Activated T-cell treated with anti-CD3 and anti-CD28 coated beads, Interleukin-2, amount 50 U/mL, for 24 hours (primary cell): ENCODE results near the gene MRFAP1.

Experiments
- DNase-seq: peaks from one replicate; pipeline ENCODE4 v3.0.0-alpha.2; 2020
- H3K27ac Mint-ChIP-seq: 2 replicates; pipeline ENCODE4 v1.8.0; 2020; ENCODE audit warnings: mild to moderate bottlenecking, mixed read lengths
- H3K27me3 Mint-ChIP-seq: 2 replicates; pipeline ENCODE4 v1.8.0; 2020; ENCODE audit warnings: mixed read lengths
- H3K36me3 Mint-ChIP-seq: 2 replicates; pipeline ENCODE4 v1.8.0; 2020; ENCODE audit warnings: low read depth, mixed read lengths
- H3K4me1 Mint-ChIP-seq: 2 replicates; pipeline ENCODE4 v1.8.0; 2020; ENCODE audit warnings: low read depth, mixed read lengths
- H3K4me3 Mint-ChIP-seq: 2 replicates; pipeline ENCODE4 v1.8.0; 2020; ENCODE audit warnings: mild to moderate bottlenecking, moderate library complexity, mixed read lengths
- H3K9me3 Mint-ChIP-seq: 2 replicates; pipeline ENCODE4 v1.8.0; 2020; ENCODE audit warnings: mixed read lengths

MRFAP1 gene

DNA sequence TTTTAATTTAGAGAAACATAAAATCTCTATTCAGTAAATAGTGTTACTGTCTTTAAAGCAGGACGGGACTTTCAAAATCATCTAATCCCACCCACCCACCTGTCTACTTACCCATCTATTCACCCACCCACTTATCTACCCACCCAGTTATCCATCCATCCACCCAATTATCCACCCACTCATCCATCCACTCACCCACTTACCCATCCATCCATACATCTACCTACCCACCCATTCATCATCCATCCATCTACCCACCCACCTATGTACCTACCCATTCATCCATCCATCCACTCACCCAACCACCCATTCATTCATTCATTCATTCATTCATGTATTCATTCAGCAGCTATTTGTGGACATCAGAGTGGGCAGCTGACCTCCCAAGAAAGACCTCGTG is 34.9 kb upstream of the MRFAP1 start:
- peaks cover 10% of the 10 kb centered on the region for H3K9me3 Mint-ChIP-seq
- H3K27ac Mint-ChIP-seq: no peak overlapping the region
- no peak overlapping the region for H3K4me3 Mint-ChIP-seq
- H3K27me3 Mint-ChIP-seq: no peaks in the 10 kb centered on the region
- H3K36me3 Mint-ChIP-seq: peaks cover 97% of the 10 kb centered on the region
- H3K4me1 Mint-ChIP-seq: peaks cover 17% of the 10 kb centered on the region
- no peak for DNase-seq

DNA sequence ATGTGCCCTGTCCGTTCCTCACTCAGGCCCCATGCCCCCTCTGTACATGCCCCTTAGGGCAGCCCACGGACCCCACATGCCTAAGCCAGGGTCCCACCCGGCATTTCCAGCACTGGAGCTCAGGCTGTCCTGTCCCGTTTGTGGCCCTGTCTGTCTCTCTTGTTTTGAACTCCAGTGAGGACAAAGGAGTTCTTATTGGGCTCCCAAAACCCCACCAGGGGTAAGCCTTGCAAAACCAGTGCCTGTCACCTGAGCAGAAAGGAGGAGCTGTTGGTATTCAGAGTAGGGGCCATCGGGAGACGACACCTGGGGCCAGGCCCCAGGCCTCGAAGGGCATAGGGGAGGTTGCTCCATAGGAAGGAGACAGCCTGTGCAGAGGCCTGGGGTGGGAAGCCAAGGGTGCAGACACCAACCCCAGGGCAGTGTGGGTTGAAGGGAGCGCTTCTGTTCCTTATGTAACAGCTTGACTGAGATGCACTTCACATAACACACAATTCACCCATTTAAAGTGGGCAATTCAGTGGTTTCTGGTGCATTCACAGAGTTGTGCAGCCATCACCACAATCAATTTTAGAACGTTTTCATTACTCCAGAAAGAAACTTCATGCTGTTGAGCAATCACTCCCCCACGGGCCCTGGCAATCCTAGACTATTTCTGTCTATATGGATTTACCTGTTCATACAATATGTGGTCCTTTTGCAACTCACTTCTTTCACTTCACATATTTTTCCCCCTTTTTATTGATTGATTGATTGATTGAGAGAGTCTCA is 33.8 kb upstream of the MRFAP1 start:
- Mint-ChIP-seq H3K9me3 (peaks cover 10% of the 10 kb centered on the region), H3K4me1 (peaks cover 17% of the 10 kb centered on the region), H3K27ac (no peak overlapping the region), H3K36me3 (peaks cover 97% of the 10 kb centered on the region), H3K27me3 (no peaks in the 10 kb centered on the region), H3K4me3 (no peak overlapping the region)
- DNase-seq: no peak

DNA sequence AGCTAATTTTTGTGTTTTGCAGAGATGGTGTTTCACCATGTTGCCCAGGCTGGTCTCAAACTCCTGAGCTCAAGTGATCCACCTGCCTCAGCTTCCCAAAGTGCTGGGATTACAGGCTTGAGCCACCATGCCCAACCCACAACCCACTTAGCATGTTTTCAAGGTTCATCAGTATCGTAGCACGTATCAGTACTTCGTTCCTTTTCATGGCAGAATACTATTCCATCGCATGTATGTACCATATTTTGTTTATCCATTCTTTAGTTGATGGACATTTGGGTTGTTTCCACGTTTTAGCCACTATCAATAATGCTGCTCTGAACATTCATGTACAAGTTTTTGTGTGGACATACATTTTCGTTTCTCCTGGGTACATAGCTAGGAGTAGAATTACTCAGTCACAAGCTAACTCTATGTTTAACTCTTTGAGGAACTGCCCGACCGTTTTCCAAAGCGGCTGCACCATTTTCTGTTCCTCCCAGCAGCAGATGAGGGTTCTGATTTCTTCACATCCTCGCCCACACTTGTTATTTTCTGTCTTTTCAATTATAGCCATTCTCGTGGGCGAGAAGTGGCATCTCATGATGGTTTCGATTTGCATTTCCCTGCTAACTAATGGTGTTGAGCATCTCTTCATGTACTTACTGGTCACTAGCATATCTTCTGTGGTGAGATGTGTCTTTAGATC is 33.0 kb upstream of the MRFAP1 start:
- DNase-seq: no peak
- Mint-ChIP-seq H3K27me3 (no peaks in the 10 kb centered on the region), H3K36me3 (peaks cover 96% of the 10 kb centered on the region), H3K9me3 (peaks cover 10% of the 10 kb centered on the region), H3K4me1 (peaks cover 17% of the 10 kb centered on the region), H3K27ac (no peak overlapping the region), H3K4me3 (no peak overlapping the region)

DNA sequence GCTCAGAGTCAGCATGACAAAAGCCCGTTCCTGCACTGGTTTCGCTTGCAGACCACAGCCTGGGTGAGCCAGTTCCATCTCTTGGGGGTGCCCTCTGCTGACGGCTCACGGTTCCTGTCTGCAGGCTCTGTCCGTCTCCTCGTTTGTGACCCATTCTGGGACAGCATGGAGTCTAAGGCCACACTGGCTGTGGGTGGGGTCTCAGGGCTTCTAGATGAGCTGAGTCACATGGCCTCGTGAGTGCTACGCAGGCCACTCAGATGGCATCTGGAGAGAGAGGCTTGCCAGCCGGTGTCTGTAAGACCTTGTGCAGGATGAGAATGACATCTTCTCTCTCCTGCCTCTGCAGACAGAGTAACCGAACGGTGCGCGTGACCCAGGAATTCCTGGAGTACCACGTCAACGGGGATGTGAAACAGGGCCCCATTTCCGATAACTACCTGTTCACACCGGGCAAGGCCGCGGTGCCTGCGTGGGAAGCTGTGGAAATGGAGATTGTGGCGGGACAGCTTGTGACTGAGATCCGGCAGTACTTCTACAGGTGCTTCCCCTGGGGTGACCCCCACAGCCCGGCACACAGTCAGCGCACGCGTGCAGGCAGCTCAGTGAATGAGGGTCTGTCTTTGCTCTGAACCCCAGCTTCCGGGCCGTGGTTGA is 31.6 kb upstream of the MRFAP1 start:
- Mint-ChIP-seq H3K9me3 (peaks cover 10% of the 10 kb centered on the region), H3K4me3 (no peak overlapping the region), H3K27me3 (no peaks in the 10 kb centered on the region), H3K27ac (peak overlapping the region; percentile 22), H3K36me3 (peaks cover 88% of the 10 kb centered on the region), H3K4me1 (peaks cover 17% of the 10 kb centered on the region)
- peak; percentile 34 for DNase-seq

DNA sequence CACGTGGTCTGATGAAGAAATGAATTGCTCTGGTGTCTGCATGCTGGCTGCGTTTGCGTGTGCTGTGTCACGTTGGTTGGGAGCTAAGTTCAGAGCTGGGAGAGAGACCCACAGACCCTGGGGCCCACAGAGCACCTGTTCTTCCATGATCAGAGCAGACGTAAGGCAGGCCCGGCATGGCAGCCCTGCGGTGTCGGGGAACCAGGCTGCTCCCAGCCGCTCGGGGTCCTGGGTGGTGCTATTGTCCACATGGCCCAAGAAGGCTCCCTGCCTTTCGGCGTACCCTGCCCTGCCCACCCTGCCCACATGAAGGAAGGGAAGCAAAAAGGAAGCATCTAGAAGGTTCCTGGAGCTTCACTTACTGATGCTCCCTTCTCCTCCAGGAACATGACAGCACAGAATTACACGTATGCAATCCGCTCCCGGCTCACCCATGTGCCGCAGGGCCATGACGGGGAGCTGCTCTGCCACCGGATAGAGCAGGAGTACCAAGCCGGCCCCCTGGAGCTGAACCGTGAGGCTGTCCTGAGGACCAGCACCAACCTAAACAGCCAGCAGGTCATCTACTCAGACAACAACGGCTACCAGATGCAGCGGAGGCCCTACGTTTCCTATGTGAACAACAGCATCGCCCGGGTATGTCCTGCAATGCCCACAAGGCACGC is 30.9 kb upstream of the MRFAP1 start:
- Mint-ChIP-seq H3K27me3 (no peaks in the 10 kb centered on the region), H3K36me3 (peaks cover 87% of the 10 kb centered on the region), H3K27ac (peak overlapping the region; percentile 8), H3K9me3 (peaks cover 8% of the 10 kb centered on the region), H3K4me1 (peaks cover 17% of the 10 kb centered on the region), H3K4me3 (no peak overlapping the region)
- no peak for DNase-seq

DNA sequence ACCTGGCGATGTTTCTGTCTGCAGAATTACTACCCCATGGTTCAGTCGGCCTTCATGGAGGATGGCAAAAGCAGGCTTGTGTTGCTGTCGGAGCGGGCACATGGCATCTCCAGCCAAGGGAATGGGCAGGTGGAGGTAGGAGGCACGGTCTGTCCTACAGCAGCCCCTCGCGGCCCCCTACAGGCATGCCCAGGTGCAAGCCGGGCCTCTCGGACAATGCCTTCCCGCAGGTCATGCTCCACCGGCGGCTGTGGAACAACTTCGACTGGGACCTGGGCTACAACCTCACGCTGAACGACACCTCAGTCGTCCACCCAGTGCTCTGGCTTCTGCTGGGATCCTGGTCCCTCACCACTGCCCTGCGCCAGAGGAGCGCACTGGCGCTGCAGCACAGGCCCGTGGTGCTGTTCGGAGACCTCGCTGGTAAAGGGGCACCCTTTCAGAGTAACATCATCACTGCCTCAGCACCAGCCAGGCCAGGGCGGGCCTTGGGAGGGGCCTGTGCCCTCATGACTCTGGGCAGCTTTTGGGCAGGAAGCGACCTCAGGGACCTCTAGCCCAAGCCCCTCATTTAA is 29.5 kb upstream of the MRFAP1 start:
- no peak for DNase-seq
- Mint-ChIP-seq H3K36me3 (peaks cover 86% of the 10 kb centered on the region), H3K4me1 (peaks cover 17% of the 10 kb centered on the region), H3K4me3 (no peak overlapping the region), H3K27ac (no peak overlapping the region), H3K9me3 (no peaks in the 10 kb centered on the region), H3K27me3 (no peaks in the 10 kb centered on the region)

DNA sequence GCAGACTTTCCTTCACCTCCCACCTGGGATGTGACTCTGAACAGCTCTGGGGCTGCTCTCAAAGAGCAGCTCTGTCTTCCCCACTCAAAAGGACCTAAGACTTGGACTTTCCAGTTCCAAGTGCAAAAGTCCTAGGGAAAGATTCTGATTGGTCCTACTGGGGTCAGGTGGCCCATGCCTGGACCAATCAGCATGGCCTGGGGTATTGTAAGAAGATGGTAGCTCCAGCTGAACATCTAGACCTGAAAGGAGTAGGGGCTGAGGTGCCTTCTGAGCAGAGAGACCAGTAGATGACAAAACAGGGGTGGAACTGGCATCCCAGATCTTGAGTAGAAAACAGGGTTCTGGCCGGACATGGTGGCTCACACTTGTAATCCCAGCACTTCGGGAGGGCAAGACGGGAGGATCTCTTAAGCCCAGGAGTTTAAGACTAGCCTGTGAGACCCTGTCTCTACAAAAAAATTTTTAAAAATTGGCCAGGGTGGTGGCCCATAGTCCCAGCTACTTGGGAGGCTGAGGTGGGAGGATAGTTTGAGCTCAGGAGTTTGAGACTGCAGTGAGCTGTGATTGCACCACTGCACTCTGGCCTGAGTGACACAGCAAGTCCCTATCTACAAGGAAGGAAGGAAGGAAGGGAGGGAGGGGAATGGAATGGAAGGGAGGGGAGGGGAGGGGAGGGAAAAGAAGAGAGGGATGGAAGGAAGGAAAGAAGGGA is 27.4 kb upstream of the MRFAP1 start:
- Mint-ChIP-seq H3K27me3 (no peaks in the 10 kb centered on the region), H3K4me1 (peaks cover 11% of the 10 kb centered on the region), H3K36me3 (peaks cover 86% of the 10 kb centered on the region), H3K9me3 (no peaks in the 10 kb centered on the region), H3K4me3 (no peak overlapping the region), H3K27ac (peak overlapping the region; percentile 61)
- no peak for DNase-seq

DNA sequence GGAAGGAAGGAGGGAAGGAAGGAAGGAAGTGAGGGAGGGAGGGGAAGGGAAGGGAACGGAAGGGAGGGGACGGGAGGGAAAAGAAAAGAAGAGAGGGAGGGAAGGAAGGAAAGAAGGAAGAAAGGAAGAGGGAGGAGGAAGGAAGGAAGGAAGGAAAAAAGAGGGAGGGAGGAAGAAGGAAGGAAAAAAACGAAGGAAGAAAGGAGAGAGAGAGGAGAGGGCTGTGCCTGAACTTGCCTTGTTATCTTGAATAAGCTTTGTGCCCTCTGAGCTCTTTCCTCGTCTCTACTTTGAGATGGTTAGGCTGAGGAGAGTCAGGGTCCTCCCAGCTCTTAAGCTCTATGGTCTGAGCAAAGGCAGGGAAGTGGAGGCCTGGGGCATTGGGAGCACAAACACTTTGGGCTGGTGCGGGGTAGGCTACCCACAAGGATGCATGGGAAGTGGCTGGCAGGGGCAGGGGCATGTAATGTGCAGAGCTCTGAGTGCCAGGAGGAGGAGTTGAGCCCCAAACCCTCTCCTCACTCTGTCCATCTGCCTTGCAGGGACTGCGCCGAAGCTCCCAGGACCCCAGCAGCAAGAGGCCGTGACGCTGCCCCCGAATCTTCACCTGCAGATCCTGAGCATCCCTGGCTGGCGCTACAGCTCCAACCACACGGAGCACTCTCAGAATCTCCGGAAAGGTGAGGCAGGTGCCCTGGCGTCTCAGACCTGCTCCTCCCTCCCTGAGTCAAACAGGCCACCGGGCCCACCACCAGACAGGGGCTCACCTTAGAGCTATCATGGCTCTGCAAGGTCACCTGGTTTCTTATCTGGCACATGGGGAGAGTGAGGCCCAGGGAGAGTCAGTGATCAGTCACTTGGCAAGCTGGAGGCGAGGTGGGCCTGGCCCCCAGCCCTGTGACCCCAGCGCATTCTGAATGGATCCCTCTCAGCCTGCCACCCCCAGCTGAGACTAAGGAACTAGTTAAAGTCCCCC is 26.5 kb upstream of the MRFAP1 start:
- Mint-ChIP-seq H3K27ac (peak overlapping the region; percentile 61), H3K4me1 (peaks cover 4% of the 10 kb centered on the region), H3K27me3 (no peaks in the 10 kb centered on the region), H3K4me3 (no peak overlapping the region), H3K9me3 (no peaks in the 10 kb centered on the region), H3K36me3 (peaks cover 86% of the 10 kb centered on the region)
- no peak for DNase-seq

DNA sequence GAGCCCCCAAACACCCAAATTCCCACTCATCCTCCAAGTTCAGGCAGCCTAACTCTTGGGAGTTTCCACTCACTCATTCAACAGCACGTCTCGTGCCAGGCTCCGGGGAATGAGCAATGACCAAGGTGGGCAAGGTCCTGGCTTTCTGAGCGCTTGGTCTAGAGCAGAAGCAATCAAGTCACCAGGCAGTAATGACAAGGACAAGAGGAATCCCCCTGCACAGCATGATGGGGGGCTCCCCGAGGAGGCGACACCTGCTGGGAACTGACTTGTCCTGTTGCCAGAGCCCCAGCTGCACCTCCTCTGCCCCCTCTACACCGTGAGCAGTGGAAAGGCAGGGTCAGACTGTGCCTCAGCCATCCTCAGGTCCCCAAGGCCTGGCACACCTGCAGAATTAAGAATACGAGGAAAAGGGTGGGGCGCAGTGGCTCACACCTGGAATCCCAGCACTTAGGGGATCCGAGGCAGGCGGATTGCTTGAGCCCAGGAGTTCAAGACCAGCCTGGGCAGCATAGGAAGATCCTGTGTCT is 25.7 kb upstream of the MRFAP1 start:
- Mint-ChIP-seq H3K4me3 (no peak overlapping the region), H3K27ac (peak overlapping the region; percentile 55), H3K36me3 (peaks cover 86% of the 10 kb centered on the region), H3K4me1 (no peaks in the 10 kb centered on the region), H3K9me3 (no peaks in the 10 kb centered on the region), H3K27me3 (no peaks in the 10 kb centered on the region)
- DNase-seq: no peak

DNA sequence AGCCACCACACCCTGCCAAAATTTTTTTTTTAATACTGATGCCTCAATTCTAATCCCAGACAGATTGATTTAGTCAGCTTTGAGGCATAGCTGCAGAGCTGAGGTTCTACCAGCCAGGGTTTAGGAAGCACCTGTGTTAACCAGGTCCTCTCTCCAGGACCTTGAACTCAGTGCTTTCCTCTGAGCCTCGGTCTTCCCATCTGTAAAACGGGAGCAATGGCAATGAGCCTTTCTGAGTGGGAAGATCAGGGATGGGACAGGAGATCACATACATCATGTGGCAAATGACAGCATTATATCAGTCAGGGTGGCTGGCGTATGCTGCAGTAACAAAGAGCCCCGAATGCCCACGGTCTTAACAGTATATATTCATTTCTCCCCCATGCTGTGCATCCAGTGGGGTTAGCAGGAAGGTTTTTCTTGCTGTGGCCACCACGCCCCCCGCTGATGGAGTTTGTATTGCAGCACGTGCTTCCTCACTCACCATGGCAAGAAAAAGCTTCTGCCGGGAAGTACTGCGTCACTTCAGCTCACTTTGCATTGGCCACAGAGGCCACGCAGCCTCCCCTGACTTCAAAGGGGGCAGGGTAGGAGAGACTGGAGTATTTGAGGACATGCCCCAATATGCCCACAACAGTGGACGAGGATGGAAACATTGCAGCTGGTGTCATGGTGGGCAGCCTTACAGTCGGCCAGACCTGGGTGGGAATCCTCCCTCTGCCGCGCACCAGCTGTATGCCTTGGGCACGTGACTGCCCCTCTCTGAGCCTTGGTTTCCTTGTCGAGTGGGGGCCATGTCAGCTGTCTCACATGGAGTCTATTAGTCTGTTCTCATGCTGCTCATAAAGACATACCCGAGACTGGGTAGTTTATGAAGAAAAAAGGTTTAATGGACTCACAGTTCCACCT is 24.1 kb upstream of the MRFAP1 start:
- Mint-ChIP-seq H3K36me3 (peaks cover 81% of the 10 kb centered on the region), H3K9me3 (no peaks in the 10 kb centered on the region), H3K27me3 (no peaks in the 10 kb centered on the region), H3K4me1 (no peaks in the 10 kb centered on the region), H3K27ac (no peak overlapping the region), H3K4me3 (no peak overlapping the region)
- no peak for DNase-seq

DNA sequence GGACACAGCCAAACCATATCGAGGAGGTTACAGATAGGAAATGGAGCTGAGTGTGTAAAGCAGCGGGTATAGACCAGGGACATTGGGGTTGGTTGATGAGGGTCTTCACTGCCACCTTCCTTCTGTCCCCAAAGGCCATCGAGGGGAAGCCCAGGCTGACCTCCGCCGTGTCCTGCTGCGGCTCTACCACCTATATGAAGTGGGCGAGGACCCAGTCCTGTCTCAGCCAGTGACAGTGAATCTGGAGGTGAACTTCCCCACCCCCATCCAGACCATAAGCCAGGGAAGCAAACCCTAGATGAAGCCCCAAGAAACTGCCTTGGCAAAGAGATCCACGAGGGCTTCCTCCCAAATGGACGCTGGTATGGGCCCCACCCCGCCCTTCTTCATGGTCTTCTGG is 23.2 kb upstream of the MRFAP1 start:
- no peak overlapping the region for H3K27ac Mint-ChIP-seq
- H3K27me3 Mint-ChIP-seq: no peaks in the 10 kb centered on the region
- peaks cover 78% of the 10 kb centered on the region for H3K36me3 Mint-ChIP-seq
- DNase-seq: no peak
- no peak overlapping the region for H3K4me3 Mint-ChIP-seq
- no peaks in the 10 kb centered on the region for H3K9me3 Mint-ChIP-seq
- H3K4me1 Mint-ChIP-seq: no peaks in the 10 kb centered on the region
